HG02610 (cell line): ENCODE data around the gene TEX29.

Experiments used
- ATAC-seq: cut with Tn5 transposase; IDR thresholded peaks from one replicate; pipeline ENCODE4 v1.9.1; 2021; ENCODE audit warnings: mild to moderate bottlenecking, moderate library complexity; ENCODE audit not compliant: unreplicated experiment

TEX29 gene

DNA sequence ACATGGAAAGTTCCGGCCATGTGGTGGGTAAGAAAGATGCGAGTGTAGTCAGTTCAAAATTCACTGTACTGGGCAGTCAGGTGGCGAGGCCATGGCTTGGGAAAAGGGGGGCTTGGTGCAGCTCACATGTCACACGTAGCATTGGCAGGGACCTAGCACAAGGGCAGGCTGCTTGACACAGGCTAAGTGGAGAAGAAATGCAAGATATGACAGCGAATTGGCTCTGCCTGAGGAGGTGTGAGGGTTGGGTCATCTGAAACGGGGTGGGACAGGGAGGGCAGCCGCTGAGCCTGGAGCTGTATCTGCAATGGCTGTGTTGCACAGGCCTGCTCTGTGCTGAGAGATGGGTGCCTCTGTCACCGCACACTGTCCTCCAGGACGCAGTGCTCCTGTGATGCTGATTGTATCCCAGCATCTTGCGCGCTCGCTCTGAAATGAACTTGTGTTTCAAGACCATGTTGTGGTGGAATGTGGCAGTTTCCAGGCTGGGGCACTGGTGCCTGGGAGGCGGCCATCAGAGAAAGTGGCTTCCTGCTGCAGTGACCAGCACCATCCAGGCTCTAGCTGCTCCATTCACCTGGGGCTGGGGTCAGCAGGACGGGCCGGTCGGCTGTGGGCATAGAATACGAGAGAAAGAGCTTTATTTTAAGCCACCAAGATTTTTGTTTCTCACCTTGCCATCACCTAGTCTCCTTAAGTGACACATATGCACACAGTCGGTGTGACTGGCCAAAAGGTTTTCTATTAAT, 70.3 kb downstream of the TEX29 start:
- ATAC-seq, result no peak

DNA sequence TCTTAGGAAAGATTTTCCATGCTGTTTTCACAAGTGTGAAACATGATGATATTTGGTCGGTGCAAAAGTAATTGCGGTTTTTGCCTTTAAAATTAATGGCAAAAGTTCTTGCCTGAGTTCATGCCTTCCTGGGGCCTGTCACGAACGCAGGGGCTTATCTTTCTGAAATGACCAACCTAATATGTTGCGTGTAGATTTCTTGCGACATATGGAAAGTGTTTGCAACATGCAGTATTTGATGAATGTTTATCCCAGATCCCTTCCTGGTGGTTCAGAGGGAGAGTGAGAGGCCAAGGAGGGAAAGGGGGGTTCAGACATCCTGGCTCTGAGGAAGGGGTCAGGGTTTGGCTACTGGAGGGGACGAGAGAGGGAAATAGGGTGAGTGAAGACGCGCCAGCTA, 72.0 kb downstream of the TEX29 start:
- ATAC-seq, result no peak

DNA sequence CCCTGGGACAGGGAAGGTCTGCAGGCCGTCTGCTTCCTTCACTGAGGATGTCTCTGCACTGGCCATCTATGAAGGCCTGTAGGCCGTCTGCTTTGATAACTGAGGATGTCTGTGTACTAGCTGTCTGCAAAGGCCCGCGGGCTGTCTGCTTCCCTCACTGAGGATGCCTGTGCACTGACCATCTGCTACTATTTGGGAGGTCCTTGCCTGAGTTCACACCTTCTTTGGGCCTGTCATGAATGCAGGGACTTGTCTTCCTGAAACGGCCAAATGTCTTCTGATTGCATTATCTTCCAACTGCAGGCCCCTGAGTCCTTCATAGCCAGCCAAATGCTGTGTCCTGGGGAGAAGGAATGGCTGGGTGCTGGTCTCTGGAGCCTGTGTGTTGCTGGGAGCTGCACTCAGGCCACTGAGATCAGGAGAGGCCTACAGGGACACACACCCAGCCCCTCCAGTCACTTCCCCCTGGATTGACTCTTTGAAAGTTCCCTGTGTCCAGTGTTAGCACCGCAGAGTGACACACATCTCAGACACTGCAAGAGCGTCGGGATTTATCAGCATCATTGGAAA, 72.9 kb downstream of the TEX29 start:
- no peak for ATAC-seq
